Measurements from ENCODE around the gene GRIK4.

The GRIK4 gene

DNA sequence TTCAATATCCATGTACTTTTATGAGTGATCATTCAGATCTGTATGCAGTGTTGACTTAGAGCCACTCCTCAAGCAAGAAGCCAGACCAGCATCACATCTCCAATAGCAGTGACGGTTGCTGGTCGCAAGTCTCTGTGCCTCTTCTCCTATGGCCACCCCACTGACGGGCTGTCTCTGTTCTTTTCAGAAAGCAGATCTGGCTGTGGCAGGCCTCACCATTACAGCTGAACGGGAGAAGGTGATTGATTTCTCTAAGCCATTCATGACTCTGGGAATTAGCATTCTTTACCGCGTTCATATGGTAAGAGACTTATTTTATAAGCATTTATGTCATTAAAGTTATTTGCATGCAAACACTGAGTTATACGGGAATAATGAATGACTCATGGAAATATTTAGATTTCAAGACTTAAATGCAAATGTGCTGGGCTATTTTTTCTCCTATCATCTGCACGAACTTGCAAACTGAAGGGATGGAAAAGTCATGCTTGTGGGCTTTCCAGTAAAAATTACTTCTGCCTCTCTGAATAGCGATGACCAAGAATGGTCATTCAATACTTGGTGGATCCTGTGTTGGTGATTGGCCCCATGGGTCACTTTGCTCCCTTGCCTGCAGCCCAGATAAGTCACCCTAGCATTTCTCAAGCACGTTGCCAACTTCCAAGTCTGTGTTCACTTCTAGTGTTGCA lies 428.8 kb downstream of the GRIK4 start:
- Histone ChIP-seq H3K4me3 (replicated peaks; ENCODE audit: insufficient read depth, low read length) (no peak overlapping the region), H3K27me3 (ENCODE audit: insufficient read depth, poor library complexity, severe bottlenecking) (peaks cover 8% of the 10 kb centered on the region), H3K27ac (replicated peaks) (no peak overlapping the region)
- TF ChIP-seq SPI1 (IDR thresholded peaks at IDR 0.05; ENCODE audit: borderline replicate concordance, low read depth) (no peak), POLR2AphosphoS5 (IDR thresholded peaks at IDR 0.05; ENCODE audit: low read depth) (no peak), GABPA (IDR thresholded peaks at IDR 0.05; ENCODE audit: low read depth) (no peak)
- TF ChIP-seq, protein P1, sequence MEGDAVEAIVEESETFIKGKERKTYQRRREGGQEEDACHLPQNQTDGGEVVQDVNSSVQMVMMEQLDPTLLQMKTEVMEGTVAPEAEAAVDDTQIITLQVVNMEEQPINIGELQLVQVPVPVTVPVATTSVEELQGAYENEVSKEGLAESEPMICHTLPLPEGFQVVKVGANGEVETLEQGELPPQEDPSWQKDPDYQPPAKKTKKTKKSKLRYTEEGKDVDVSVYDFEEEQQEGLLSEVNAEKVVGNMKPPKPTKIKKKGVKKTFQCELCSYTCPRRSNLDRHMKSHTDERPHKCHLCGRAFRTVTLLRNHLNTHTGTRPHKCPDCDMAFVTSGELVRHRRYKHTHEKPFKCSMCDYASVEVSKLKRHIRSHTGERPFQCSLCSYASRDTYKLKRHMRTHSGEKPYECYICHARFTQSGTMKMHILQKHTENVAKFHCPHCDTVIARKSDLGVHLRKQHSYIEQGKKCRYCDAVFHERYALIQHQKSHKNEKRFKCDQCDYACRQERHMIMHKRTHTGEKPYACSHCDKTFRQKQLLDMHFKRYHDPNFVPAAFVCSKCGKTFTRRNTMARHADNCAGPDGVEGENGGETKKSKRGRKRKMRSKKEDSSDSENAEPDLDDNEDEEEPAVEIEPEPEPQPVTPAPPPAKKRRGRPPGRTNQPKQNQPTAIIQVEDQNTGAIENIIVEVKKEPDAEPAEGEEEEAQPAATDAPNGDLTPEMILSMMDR (IDR thresholded peaks at IDR 0.05; ENCODE audit: insufficient read depth, low read length) = no peak
- TF ChIP-seq, protein P2, sequence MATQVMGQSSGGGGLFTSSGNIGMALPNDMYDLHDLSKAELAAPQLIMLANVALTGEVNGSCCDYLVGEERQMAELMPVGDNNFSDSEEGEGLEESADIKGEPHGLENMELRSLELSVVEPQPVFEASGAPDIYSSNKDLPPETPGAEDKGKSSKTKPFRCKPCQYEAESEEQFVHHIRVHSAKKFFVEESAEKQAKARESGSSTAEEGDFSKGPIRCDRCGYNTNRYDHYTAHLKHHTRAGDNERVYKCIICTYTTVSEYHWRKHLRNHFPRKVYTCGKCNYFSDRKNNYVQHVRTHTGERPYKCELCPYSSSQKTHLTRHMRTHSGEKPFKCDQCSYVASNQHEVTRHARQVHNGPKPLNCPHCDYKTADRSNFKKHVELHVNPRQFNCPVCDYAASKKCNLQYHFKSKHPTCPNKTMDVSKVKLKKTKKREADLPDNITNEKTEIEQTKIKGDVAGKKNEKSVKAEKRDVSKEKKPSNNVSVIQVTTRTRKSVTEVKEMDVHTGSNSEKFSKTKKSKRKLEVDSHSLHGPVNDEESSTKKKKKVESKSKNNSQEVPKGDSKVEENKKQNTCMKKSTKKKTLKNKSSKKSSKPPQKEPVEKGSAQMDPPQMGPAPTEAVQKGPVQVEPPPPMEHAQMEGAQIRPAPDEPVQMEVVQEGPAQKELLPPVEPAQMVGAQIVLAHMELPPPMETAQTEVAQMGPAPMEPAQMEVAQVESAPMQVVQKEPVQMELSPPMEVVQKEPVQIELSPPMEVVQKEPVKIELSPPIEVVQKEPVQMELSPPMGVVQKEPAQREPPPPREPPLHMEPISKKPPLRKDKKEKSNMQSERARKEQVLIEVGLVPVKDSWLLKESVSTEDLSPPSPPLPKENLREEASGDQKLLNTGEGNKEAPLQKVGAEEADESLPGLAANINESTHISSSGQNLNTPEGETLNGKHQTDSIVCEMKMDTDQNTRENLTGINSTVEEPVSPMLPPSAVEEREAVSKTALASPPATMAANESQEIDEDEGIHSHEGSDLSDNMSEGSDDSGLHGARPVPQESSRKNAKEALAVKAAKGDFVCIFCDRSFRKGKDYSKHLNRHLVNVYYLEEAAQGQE (IDR thresholded peaks at IDR 0.05; ENCODE audit: insufficient replicate concordance, low read depth) = no peak
- no peak for DNase-seq (ENCODE audit: low read depth in 1 of 2, low spot score in 1 of 2)

DNA sequence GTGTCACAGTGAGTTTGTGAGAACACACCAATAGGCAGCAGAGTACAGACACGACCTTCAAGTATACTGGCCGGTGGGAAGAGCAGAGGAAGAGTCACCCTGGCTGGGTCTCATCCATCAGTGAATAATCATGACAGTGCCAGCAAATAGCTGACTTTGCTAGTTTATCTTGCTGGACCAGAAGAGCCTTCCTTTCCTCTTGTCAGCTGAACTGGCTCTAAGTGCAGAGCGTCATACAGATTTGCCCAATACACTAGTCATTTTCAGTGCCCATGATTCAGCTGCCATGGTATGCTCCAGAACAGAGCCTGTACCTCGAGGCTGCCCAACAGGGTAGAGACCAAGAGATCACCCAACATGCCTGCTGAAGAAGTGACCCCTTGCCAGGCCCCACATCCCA lies 429.5 kb downstream of the GRIK4 start:
- Histone ChIP-seq H3K27me3 (ENCODE audit: insufficient read depth, poor library complexity, severe bottlenecking) (peaks cover 8% of the 10 kb centered on the region), H3K4me3 (replicated peaks; ENCODE audit: insufficient read depth, low read length) (no peak overlapping the region), H3K27ac (replicated peaks) (no peak overlapping the region)
- TF ChIP-seq, protein P1 (IDR thresholded peaks at IDR 0.05; ENCODE audit: insufficient read depth, low read length) = no peak
- TF ChIP-seq GABPA (IDR thresholded peaks at IDR 0.05; ENCODE audit: low read depth) (no peak), POLR2AphosphoS5 (IDR thresholded peaks at IDR 0.05; ENCODE audit: low read depth) (no peak), SPI1 (IDR thresholded peaks at IDR 0.05; ENCODE audit: borderline replicate concordance, low read depth) (no peak)
- TF ChIP-seq, protein P2 (IDR thresholded peaks at IDR 0.05; ENCODE audit: insufficient replicate concordance, low read depth) = no peak
- no peak for DNase-seq (ENCODE audit: low read depth in 1 of 2, low spot score in 1 of 2)

DNA sequence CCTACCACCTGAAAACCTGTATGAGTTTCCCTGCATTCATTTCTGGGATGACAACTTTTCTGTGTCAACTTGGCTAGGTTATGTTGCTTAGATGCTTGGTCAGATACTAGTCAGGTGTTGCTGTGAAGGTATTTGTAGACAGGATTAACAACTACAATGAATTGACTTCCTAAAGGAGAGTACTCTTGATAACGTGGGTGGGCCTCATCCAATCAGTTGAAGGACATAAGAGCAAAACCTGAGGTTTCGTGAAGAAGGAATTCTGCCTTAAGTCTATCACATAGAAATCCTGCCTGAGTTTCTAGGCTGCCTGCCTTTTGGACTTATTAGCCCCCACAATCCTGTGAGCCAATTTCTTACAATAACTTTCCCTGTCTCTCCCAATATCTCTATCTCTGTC lies 431.2 kb downstream of the GRIK4 start:
- H3K4me3 ChIP-seq (replicated peaks; ENCODE audit: insufficient read depth, low read length) = no peak overlapping the region
- H3K27ac ChIP-seq (replicated peaks) = no peak overlapping the region
- no peak for DNase-seq (ENCODE audit: low read depth in 1 of 2, low spot score in 1 of 2)
- TF ChIP-seq, protein P2 (IDR thresholded peaks at IDR 0.05; ENCODE audit: insufficient replicate concordance, low read depth) = no peak
- TF ChIP-seq, protein P1 (IDR thresholded peaks at IDR 0.05; ENCODE audit: insufficient read depth, low read length) = no peak
- TF ChIP-seq SPI1 (IDR thresholded peaks at IDR 0.05; ENCODE audit: borderline replicate concordance, low read depth) (no peak), POLR2AphosphoS5 (IDR thresholded peaks at IDR 0.05; ENCODE audit: low read depth) (no peak), GABPA (IDR thresholded peaks at IDR 0.05; ENCODE audit: low read depth) (no peak)
- H3K27me3 ChIP-seq (ENCODE audit: insufficient read depth, poor library complexity, severe bottlenecking) = peaks cover under 1% of the 10 kb centered on the region
